Measurements from ENCODE around the gene ANXA6. TPM values are rescaled to one million over a fixed set of nuclear protein-coding genes. Genes with fewer than 3 reads are reported as not detected.

Gene ANXA6
- polyA plus RNA-seq, 4 donors: 131 to 244 (median 143) TPM

DNA sequence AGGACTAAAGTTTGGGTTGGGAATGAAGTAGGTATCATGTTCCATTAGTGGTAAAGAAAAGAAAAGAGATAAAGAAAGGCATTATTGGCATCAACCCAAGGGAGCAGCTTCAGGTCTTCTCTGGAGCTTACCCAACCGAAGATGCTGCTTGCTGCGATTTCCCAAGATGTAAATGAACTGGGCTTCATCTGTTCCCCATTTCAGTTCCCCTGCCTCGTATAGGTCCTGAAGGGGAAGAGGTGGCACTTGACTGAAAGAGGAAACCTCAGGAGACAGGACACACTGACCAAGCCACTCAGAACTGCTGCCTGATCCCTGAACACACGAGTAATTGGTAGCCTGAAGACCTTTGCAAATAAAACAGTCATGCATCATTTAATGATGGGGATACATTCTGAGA lies 24.6 kb downstream of the ANXA6 start:
- DNase-seq (ENCODE audit: low read depth in 4 of 4, low spot score in 3 of 4): no peak

DNA sequence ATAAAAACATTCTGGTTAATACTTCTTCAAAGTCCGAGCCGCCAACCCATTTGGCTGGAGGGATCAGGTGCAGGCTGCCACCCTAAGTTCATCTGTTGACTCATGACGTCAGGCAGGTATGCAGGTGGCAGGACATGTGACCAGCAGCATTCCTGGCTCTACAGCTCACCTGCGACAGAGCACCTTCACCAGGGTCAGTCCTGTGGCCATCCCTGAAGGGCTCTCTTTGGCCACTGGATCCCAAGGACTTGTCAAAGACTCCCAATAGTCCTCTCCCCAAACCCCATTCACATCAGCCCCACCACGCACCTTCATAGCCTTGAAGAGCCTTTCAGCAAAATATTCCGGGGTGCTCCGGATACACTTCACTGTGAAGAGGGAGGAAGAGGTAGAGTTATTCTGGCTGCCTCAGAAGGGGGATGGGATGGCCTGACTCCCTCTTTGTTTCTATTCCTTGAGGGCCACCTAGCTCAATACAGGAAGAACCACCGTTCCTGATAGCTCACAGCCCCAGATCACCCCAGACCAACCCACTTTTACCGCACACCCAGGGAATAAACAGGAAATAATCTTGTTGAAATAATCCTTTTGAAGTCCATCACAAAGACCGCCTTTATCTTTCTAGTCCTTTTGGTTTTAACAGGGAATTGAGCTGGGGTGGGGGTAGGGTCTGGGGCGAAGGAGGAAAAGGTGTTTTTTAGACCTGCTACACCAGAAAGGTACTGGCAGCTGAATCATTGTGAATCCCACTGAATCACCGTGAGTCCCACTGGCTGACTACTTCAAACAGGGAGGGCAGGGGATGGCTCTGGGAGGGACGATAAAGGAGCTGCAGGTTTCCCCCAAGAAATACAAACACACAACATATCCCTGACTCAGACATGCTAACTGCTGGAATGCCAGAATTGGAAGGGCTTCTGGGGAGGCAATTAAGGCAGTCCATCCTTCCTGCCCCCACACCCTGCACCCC lies 26.4 kb downstream of the ANXA6 start:
- no peak for DNase-seq (ENCODE audit: low read depth in 4 of 4, low spot score in 3 of 4)

DNA sequence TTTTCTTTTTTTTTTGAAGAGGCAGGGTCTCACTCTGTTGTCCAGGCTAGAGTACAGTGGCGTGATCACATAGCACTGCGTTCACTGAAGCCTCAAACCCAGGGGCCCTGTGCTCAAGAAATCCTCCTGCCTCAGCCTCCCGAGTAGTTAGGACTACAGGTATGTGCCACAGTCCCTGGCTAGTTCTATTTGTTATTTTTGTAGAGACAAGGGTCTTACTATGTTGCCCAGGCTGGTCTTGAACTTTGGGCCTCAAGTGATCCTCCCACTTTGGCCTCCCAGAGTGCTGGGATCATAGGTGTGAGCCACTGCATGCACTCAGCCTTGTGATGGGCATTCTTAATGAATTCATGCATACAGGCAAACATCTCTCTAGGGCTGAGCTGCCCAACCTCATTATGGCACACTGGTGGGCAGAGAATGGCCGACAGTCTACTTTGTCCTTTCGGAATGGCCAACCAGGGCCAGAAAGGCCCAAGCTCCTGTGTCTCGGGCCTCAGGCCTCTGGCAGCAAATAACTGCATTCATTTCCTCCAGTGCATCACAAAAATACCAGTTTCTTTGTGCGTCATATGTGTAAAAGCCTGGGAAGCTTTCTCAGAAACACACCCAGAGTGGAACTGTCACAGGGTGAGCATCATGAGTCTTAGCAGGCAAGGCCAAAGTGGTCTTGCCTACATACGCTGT lies 27.2 kb downstream of the ANXA6 start:
- no peak for DNase-seq (ENCODE audit: low read depth in 4 of 4, low spot score in 3 of 4)

DNA sequence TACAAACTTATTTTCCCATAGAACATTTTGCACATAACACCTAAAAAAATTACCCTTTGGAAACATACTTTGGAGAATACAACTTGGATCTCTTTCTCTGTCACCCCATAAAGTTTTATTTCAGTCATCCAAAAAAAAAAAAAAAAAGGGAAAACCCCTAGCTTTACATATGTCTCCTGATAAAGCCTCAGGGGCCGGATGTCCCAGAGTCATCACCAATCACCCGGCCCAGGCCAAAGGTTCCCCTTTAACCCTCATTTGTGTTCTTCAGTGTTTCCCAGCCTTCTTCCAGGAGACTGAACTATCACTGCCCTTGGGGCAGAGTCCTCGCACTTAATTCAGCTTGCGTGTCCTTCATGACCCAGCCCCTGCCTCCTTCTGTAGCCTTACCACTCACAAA lies 28.8 kb downstream of the ANXA6 start:
- DNase-seq (ENCODE audit: low read depth in 4 of 4, low spot score in 3 of 4): no peak

DNA sequence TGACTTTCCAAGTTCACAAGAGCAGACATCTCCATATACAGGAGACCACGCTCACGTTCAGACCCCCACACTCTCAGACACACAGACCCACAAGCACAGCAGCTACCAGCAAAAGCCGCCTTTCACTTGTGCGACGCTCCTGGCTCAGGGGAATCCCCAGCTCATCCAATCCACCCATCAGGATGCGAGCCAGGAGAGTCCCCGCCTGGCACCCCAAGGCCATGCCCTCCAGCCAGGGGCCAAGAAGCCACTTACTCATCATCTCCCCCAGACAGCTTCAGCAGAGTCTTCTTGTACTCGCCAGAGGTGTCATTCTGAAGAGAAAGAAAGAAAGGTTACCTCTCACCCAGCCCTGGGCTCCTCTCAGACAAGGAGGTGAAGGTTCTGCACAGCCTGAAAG lies 29.7 kb downstream of the ANXA6 start:
- no peak for DNase-seq (ENCODE audit: low read depth in 4 of 4, low spot score in 3 of 4)

DNA sequence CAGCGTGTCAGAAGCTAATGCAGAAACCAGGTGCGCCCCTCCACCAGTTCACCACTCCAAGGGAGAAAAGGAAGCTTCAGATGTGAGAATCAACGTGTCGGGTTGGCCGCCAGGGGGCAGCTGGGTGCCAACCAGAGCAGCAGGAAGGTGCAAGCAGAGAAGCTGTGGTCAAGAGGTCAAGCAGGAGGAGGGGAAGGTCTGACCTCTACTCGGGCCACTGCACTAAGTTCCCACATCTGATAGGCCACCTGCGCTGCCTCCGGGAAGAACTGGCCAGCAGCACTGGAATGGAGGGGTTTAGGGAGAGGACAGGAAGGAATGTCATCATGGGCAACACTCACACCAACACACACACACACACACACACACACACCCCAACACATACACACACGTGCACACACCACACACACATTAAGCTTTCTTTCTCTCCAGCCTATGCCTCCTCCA lies 31.4 kb downstream of the ANXA6 start:
- DNase-seq (ENCODE audit: low read depth in 4 of 4, low spot score in 3 of 4): peak in 1 of 4 donors; percentile 39

DNA sequence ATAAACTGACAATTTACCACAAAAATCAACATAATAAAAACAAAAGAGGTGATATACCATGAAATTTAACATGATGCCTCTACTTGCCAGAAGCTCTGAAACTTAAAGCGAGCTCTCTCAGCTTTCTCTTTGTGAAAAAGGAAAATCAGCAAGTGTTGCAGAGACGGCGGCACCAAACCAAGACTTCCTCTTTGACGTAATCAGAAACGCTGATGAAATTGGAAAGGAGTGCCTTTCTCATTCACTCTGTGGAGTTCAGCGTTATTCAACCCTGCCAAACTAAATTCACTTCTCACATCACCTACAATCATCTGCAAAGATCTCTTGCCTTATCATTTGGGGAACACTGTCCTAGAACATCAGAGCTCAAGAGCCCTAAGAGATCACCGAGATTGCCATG lies 32.2 kb downstream of the ANXA6 start:
- DNase-seq (ENCODE audit: low read depth in 4 of 4, low spot score in 3 of 4): no peak

DNA sequence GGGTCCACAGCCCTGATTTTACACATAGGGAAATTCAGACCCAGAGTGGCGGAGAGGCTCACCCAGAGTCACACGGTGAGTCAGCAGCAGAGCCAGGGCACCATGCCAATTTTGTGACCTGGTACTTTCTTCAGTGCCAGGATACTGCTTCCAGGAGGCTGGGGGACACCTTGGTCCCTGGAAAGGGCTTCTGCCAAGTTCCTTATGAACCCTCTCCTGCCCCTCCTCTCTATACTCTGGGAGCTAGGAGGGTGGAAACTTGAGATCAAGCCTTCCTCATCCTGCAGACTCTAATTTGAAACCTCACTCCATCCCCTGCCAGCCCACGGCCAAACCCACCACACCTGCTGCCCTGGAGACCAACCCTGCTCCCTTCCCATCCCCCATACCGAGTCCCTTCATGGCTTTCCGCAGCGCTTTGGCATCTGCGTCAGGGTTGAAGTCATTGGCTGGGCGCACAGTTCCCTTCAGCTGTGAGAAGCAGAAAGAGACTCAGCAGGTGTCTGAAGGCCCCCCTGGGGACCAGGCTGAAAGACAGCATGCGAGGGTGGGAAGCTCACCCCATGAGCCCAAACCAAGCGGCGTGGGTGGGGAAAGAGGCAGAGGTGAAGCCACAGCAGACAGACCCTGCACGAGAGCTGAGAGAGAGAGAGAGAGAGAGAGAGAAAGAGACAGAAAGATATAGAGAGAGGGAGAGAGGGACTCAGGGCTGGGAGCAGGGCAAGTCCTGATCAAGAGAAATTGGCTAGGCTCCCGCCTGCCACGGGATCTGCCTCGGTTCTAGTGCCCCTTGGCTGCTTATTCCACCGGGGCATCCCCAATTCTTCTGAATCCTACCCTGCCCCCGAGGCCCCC lies 33.5 kb downstream of the ANXA6 start:
- no peak for DNase-seq (ENCODE audit: low read depth in 4 of 4, low spot score in 3 of 4)

DNA sequence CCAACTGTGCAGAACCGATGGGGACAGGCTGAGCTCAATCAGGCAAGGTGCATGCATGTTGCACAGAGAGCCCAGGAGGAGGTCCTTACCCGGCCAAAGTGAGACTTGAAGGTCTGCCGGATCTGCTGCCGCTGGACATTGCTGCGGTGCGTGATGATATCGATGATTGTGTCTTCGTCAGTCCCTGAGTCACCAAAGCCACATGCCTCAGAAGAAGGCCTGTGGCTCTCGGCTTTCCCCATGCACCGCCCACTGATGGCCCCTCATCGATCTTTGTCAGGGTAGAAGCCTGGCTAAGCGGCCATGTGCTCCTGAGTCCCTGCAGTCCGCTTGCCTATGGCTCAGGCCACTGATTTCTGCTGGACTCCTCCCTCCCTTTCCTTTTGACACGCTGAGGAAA lies 34.8 kb downstream of the ANXA6 start:
- no peak for DNase-seq (ENCODE audit: low read depth in 4 of 4, low spot score in 3 of 4)

DNA sequence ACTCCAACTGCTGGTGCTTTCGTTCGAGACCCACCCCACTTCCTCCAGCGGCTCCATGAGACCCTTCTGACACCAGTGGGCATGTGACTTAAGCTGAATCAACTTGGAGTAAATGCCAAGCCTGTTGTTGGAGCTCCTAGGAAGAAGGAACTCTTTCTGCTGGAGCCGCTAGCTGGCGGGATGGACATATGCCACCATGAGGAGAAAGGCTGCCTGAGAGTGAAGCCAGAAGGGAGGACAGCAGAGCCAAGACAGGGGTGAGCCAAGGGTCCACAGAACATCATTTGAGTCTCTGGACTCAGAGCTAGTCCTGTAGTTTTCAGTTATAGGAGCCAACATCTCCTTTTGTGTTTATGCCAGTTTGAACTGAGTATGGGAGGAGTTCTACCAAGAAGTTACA lies 35.9 kb downstream of the ANXA6 start:
- DNase-seq (ENCODE audit: low read depth in 4 of 4, low spot score in 3 of 4): no peak

DNA sequence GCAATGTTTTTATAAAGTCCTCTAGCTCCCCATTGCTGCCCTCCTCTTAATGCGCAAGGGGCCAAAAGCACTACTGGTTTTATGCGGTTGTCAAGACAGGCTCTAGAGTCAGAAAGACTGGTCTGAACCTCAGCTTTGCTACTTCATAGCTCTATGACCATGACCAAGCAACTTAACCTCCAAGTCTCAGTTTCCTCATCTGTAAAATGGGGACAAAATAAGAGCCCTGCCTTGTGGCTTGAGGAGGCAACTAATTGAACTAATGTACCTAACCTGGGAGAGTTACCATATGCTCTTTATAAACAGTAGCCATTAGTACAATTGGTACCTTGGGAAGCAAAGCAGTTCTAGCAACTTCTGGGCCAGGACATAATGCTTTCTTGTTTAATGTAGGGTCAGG lies 36.5 kb downstream of the ANXA6 start:
- DNase-seq (ENCODE audit: low read depth in 4 of 4, low spot score in 3 of 4): no peak

DNA sequence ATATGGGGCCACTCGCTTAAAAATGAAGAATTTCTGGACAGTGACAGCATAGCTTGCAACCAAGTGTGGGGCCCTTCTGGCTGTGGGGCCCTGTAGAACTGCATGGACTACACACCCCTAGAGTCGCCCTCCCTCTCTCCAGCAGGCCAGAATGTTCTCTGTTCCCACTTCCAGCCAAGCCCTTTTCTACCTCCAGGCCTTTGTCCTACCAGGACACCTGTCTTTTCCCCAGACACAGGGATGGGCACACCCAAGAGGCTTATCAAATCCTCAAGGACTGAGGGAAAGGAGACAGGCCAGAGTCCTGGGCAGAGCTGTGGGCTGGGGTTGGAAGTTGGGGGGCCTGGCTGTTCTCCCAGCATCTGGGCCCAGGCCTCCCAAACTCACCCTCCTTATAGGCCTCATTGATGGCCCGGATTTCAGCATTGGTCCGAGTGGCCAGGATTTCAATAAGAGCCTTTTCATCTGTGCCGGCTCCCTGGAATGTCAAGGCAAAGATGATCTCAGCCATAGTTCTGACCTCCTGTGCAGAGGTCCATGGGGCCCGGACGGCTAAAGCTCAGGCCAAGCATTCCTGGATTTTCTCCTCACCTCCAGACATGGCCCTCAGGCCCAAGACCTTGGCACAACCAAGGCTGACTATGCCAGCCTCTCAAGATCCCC lies 38.5 kb downstream of the ANXA6 start:
- DNase-seq (ENCODE audit: low read depth in 4 of 4, low spot score in 3 of 4): no peak

DNA sequence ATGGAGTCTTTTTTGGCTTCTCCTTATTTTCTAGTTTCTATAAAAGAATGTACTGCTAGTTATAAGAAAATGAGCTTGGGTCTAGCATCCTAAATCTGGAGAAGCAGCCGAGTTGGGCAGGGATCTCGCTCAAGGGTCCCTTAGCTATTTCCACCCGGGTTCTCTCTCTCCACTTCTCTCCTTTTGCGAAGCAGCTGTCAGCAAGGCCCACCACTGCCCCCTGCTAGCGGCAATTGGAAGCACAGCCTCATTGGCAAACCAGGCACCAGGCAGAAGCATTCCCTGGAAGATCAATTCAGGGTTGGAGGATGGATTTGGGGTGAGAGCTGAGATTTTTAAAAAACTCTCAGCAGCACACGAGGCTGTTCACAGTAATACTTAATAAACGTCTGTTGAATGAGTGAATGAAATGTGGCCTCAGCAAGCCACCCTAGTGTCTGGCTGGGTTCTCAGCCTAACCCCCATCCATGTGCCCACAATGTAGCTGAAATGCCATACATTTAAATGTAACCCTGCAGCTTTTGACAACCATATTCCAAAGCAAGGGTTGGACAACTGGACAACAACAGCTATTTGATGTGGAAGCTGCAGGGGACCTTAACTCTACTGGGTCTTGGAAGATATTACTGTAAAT lies 42.2 kb downstream of the ANXA6 start:
- DNase-seq (ENCODE audit: low read depth in 4 of 4, low spot score in 3 of 4): no peak

DNA sequence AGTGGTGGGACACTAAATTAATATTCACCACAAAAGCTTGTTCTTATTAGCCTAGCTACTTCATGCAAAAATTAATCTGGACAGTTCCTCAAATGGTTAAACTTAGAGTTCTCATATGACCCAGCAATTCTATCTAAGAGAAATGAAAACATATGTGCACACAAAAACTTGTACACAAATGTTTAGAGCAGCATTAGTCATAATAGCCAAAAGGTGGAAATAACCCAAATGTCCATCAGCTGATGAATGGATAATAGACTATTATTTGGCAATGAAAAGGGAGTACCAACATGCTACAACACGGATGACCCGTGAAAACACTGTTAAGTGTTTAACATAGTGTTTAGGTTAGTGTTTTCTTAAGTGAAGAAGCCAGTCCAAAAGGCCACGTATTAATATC lies 43.9 kb downstream of the ANXA6 start:
- no peak for DNase-seq (ENCODE audit: low read depth in 4 of 4, low spot score in 3 of 4)

DNA sequence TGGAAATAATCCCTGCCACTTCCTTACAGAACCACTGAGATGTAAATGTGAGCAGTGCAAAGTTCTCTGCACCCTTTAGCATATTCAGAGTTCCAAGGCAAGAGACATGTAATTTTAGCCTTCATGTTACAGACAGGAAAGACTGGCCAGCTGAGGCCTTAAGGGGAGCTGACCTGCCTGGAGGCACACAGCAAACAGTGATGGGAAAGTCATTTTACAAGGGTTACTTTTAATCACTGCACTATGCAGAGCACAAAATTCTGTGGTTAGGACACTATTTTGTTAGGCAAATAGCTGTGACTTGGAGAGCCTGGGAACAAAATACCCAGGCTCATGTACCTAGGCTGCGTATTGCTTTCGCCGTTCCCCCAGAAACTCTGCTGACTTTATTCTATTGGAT lies 46.6 kb downstream of the ANXA6 start:
- DNase-seq (ENCODE audit: low read depth in 4 of 4, low spot score in 3 of 4): no peak

DNA sequence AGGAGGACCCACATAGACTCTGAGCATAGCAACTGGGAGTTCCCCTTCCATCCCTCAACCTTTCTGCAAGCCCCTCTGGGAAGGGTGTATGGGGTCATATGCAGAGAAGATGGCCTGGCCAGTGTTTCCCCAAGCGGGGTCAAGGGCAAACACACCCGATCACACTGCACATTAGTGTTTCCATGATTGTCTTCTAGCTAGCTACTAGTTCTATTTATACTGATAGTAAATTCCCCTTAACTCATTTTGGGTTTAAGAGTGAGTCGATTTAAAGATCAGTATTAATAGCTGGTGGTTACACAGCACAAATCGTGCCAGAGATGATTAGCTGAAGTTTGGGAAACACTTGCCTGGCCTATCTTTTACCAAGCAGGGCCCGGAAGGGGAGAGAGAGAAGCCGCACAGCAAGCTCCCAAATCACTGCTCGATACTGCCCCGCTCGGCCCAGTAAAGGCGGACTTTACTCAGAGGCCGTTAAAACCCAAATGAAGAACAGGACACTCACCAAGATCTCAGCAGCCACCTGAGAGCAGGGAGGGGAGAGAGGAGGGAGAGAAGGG lies 47.4 kb downstream of the ANXA6 start:
- DNase-seq (ENCODE audit: low read depth in 4 of 4, low spot score in 3 of 4): no peak

DNA sequence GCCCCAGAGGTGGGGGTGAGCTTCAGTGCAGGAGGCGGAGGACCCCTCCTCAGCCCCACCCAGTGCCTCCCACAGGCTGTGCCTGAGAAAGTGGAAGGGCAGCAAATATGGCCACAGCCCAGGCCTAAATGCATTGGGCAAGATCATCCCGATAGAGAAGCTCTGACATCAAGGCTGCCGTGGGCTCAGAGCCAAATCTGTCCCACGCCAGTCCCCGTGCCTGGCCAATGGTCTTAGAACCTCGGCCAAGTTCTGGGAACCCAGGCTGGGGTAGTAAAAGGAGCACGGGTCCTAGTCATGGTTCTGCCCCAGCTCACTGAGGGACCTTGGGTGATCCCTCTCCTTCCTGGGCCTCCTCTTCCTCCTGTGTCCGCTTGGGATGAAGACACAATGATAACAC lies 49.0 kb downstream of the ANXA6 start:
- DNase-seq (ENCODE audit: low read depth in 4 of 4, low spot score in 3 of 4): no peak

DNA sequence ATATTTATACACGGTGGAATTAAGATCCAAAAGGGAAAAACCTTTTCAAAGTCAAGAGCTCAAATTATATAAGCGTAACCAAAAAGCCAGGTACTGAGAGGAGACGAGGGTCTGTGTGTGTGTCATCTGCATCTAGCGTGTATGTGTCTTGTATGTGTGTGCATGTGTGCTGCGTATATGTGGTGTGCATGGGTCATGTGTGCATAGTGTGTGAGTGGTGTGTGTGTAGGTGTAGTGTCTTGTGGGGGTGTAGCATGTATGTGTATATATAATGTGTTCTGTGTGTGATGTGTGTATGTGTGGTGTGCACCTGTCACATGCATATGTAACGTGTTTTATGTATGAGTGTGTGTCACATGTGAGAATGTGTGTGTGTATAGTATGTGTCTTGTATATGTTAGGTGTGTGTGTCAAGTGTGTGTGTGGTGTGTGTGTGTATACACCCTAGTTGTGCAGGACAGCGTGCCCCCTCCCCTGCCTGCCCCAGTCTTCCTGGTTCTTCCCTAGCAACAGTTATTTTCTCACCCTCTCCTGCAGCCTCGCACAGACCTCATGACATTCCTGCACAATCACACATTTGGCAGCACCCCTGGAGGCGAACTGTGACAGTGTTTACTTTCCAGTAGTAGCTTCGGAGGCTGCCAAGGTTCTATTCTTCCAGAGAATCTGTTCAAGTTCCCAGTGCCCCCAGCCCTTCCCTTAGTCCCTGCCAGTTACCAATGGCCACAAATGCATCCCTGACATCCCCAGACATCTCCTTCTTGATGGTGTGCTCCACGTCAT lies 49.6 kb downstream of the ANXA6 start:
- no peak for DNase-seq (ENCODE audit: low read depth in 4 of 4, low spot score in 3 of 4)

DNA sequence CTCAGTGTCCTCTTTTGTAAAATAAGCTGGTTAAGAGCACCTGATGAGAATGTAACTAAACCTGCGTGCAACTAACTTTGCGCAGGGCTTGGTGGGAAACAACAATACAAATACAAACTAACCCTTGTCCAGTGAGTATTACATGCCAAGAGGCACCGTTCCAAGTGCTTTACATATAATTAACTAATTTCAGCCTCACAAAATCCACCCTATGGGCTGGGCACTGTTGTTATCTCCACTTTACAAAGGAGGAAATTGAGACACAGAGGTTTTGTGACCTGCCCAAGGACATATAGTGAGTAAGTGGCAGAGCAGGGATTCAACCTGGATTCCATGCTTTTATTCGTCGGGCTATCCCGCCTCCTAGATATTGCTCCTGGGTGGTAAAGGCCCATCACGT lies 50.5 kb downstream of the ANXA6 start:
- DNase-seq (ENCODE audit: low read depth in 4 of 4, low spot score in 3 of 4): no peak
